Suppressor macrophage treated with lipopolysaccharide for 4 hours (primary cell): ENCODE data around the gene LOX.
A peak's percentile ranks its signal among the peaks of the same experiment; 100 is the strongest.

Experiments
- DNase-seq: peaks from one replicate; pipeline ENCODE4 v3.0.0-alpha.2; 2020

Gene LOX

DNA sequence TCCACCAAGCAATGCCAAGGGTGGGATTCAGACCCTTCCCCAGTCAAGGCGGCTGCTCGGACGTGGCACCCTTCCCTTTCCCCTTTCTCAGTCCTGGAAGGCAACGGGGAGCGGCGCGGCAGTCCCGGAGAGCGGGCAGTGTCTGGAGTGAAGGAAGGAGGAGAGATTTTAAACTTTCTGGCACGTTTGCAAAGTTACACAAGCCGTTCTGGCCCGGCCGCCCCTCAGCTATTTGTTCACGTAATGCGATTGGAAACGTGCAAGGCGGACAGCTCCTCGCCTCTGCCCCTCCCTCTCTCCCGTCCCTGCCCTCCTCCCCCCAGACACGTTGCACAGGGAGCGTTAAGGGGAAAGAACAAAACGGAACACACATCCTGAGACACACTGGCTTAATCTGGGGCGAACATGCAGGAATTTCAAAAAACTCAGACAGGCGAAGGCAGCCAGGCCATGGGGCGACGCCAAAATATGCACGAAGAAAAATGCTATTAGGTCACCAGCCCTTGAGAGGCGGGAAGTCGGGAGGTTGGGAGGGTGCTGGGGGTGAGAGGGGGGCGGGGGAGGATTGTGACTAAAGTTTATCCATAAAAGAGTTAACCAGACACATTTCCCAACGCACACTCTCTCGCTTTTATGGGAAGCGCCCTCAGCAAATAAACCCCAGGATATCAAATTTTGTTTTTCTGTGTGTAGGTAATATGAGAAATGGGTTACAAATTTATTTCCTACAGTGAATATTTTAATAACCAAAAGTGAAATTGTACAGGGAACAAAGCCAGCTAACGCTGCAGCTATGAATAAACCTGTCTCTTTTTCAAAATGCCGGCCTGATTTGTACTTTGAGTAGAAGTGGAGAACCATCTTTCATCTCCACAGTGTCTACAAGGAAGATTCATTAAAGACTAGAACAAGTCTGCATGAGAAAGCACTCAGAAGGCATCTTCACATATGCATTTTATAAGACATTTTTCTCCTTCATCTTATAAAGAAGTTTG is at the start of gene LOX:
Gene LOX (minus strand): TSS at position 144 of the 995 bp plus-strand sequence. CDS start 274 bp downstream, outside the sequence.
- DNase-seq = peak; percentile 3

DNA sequence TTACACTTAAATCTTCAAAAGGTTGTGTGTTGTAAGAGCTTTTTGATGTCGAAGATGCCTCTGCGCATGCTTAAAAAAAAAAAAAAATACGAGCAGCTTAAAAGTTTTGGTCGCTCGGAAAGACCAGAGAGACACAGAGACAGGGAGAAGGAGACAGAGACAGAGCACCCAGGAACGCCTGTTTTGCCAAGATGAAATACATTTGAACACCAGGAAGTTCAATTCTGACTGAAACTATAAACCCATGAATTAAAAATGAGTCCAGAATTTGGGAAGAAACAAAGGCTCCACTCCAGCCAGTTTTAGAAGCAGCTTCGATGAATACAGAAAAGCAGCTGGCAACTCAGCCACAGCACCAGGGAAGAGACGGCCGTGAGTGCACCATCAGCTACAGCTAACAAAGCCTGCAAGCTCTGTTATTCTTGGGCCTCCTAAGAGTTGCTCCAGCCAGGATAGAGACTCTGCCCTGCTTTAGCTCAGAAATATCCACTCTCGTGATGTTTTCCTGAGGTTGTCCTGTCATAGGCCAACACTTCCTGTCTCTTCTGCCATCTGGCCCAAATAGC is 48.8 kb upstream of the LOX start:
- DNase-seq = no peak

DNA sequence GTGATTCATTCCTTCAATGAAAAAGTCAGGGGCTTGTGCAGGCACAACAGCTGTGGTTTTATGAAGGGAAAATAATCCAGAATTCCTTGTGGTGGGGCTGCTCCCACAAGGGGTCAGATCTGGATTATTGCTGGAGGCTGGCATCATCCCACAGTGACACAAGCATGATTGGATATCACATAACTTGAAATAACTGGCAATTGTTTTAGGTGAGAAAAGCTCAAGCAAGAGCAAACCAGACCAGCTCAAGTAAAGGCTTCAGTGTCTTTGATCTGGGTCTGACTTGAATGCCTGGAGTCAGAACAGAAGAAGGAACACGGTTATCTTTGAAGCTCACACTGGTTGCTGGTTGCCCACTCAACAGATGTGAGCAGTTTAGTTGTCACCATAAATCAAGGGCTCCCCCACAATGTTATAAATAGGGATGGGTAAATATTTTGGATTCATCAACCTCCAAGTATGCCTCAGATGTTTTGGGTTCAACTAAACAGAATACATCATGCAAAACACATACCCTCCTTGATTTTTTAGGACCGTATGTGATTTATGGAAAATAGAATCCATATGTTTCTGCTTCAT is 48.2 kb upstream of the LOX start:
- no peak for DNase-seq

DNA sequence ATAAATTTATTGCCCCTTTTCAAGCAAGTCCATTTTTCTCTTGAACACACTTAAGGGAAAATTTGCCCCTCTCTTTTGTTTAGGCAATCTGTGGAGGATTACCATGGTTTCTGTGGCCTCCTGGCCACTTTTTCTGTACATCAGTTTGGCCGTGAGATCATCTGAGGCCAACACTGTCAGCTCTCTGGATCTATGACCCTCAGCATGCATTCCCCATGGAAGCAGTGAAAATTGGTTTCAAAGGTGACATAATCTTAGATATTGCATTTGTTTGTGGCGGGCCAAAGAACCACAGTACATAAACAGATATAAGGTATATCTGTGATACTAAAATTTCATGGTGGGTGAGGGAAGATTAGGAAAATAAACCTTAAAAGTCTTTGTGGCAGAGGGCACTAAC is 46.7 kb upstream of the LOX start:
- DNase-seq = no peak

DNA sequence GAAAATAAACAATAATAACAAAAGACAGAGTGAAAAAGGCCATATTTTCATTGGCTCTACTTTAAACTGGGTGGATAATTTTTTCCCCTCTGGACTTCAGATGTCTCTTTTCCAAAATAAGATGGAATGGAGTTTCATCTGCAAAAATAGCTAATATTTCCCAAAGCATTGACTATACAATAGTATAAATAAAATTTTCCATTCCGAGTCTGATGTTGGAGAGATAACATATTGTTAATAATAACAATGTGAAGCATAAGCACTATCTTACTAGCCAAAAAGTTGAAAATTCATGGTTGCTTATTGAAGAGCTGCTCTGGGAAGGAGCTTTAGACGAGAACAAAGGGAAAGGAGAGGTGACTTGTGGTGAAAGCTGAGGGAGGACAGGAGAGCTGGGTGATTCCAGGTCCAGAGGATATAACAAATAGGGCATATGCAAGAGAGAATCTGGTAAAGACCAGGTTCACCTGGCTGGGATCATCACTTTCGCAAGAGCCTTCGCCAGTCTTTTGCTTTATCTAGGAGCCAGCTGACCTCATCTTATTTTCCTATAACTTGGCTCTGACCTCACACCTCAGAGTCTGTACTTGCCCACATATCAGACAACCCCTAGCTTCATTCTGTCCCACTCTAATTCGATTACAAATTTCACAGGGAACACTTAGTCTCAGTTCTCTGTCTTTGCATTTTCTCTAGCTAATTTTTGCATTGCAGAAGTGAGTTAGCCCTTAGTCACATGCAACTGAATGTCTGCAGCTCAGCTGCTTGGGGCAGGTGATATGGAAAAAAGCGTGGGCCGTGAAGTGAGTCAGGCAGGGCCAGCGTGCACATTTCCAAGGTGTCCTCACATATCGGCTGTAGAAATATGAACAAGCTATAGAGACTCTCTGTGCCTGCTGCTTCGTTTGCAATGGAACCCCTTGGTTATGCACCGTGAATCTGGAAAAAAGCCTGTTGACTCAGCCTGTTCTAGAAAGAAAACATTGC is 43.7 kb upstream of the LOX start:
- no peak for DNase-seq

GRCh38 chr5:122120957-122121356 is 42.9 kb upstream of the LOX start:
- DNase-seq = peak; percentile 12

GRCh38 chr5:122120493-122120892 is 42.4 kb upstream of the LOX start:
- DNase-seq = no peak

DNA sequence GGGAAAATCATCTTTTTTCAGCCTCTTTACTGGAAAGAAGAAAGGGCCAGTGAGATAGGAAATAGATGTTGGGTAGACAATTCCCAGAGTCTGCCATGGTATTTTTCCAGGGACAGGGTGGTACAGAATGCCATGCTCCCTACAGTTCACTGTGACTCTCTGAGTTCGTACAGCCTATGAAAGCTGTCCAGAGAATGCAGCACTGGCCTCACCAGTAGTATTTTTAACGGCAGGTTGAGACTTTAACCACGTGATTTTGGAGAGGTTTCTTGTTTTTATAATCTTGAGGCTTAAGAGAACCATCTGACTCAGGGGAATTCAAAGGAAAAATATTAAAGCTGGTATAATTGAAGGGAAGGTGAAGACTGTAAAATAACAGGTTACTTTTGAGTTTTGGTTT is 41.1 kb upstream of the LOX start:
- no peak for DNase-seq

GRCh38 chr5:122118356-122118948 is 40.4 kb upstream of the LOX start:
- no peak for DNase-seq

DNA sequence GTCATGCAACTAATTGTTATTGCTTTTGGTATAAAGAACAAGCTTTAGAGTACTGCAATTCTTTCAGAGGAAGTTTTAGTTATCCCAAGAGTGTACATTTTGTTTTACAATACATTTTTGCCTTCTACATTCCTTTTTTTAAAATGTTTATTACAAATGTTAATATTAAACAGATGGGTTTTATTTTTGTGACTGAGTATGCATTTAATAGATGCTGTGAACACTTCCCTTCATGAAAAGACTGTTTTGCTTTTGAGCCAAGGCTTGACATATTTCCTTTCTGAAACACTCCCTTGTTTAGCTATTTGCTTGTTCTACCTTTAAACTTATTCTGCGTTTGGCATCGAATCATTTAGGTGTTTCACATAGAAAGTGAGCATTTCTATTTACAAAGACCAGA is 36.4 kb upstream of the LOX start:
- no peak for DNase-seq

GRCh38 chr5:122112733-122113558 is 34.9 kb upstream of the LOX start:
- no peak for DNase-seq

DNA sequence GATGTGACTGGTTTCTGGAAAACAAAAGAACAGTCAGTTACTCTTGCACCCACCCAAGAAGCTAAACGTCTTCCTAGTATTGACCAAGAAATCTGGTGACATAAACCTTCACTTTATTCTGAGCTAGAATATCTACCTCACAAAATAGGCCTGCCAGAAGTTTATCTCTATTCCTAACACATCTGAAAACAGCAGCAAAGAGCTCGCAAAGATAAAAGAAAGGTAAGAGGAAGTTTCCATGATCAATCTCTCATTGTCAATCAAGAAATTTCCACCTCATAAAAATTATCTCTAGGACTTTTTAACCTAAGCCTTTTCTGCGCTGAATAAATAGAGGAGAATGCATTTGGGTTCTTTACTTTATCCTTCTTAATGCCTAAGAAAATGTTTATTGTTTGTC is 34.0 kb upstream of the LOX start:
- no peak for DNase-seq

GRCh38 chr5:122111460-122111859 is 33.4 kb upstream of the LOX start:
- DNase-seq = no peak

- no peak for DNase-seq
Observed at GRCh38 chr5:122110987-122111386, 32.9 kb upstream of the LOX start.

GRCh38 chr5:122107016-122107415 is 29.0 kb upstream of the LOX start:
- DNase-seq = no peak

DNA sequence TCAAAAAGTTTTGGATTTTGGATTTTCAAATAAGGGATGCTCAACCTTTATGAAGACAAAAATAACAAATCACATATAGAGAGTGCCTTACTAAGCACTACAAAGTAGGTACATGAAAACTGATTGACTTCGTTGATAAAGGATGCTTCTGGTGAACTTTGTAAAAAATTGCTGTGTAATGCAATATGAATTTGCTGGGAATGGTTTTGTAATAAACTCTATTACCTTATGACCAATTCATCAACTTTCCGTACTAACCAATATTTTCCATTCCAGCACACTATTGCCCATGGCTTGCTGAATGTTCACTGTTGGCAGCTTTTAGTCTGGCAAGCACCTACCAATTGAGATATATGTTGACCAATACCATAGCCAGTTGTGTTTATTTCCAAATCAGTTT is 27.9 kb upstream of the LOX start:
- DNase-seq = no peak

DNA sequence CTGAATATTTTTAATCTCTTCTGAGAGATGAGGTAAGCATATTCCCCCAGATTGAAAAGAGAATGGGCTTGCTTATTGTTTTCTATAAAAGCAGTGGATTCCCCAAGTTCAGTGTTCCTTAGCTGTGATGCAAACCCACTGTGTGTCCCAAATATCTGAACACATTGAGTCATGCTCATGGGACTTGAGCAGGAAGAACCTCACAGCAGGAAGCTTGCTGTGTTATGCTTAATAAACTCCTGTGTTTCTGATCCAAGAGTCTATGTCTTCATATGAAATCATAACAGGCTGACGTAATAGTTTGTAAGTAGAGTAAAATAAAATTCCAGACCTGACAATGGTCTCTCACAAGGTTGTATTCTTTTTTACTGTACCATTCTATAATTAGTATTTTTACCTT is 24.8 kb upstream of the LOX start:
- peak; percentile 33 for DNase-seq

DNA sequence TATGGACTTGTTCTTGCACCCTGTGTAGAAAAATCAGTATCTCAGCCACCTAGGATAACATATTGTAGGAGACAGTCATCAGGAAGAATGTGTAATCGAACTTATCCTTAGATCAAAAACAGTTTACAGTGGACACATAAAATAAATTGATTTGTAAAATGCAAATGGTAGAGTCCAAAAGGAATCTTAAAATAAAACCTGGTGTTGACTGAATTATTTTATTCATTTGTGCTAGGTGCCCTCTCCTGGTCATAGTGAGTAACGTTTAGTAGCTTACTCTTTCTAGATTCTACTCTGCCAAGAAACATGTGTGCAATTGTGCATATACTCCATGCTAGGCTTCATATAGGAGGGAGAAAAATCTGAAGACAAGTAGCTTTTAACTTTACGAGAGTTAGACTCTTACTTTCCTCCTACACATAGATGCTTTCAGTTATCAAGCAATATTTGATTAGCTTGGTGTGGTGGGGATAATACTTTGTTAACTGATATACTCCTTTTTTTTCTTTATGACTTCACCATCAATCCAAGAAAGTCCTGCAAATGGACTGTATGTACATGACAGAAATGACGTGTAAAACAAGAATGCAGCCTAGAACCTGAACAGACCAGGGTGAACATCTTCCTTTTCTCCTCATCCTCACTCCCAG is 23.7 kb upstream of the LOX start:
- DNase-seq = peak; percentile 58

DNA sequence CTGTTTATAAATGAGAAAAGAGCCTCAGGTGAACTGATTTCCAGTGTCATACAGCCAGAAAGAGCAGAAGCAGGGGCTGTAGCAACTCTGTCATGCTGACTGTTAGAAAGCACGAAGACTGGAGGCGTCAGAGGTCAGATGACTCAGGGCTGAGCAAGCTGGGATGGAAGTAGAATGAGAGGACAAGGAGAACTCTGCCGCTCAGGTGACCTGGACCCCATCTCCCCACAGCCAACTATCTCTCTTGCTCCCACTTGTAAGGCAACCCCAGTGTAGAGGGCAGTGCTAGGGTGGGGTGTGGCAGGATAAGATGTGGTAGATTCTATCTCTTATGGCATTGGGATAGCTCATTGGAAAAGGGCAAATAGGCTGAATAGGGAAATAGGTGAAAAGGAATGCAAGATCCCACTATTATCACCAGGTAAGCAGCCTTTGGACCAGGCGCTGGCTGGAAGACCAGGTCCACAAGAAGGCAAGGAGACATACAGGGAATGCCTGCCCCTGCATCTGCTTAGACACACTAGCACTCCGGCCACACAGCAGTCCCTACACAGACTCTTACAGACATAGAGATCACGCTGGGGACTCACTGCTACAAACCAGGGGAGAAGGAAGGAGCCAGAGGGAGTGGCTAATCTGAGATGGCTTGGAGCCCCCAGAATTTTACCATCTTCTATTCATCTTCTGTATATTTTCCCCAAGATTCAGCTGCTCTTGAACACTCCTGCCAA is 21.2 kb upstream of the LOX start:
- DNase-seq = no peak

DNA sequence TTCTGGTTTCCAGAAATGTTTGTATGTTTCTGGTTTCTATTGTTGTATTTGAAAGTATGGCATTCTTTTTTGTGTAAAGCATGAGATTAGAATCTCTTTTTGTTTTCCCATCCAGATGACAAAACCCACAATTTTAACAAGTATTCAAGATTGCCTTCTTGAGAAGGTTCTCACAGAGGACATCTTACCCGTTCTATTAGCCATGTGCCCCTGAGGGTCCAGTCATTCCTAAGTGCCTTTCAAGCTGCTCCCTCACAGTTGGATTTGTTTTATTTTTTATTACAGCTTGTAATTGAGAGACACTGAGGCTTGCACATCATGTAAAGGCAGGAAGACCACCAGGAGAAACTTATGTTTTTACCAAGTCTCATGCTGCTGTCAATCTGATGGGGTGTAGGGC is 19.3 kb upstream of the LOX start:
- DNase-seq = no peak
